ENCODE results near the gene RABEP1. TPM values are rescaled to one million over a fixed set of nuclear protein-coding genes. Genes with fewer than 3 reads are reported as not detected.

The RABEP1 gene
- total RNA-seq, 6 experiments from 2014 or later = 41.1 to 48.5 (median 45.6) TPM

DNA sequence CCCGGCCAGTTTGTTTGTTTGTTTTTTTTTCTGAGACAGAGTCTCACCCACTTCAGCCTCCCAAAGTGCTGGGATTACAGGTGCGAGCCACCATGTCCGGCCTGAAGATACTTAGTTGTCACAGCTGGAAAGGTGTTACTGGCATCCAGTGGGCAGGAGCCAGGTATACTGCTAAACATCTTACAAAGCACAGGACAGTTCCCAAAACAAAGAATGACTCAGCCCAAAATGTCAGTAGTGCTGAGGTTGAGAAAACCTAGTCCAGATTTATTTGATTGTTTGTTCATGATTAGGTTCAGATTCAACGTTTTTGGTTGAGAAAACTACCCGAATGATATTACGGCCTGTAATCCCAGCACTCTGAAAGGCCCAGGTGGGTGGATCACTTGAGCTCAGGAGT, 18.6 kb upstream of the RABEP1 start:
- Mint-ChIP-seq H3K9me3 (peaks cover 5% of the 10 kb centered on the region), H3K27me3 (ENCODE audit: insufficient read depth) (peaks cover 15% of the 10 kb centered on the region), H3K36me3 (ENCODE audit: low read depth) (no peaks in the 10 kb centered on the region), H3K4me3 (no peak overlapping the region), H3K4me1 (ENCODE audit: low read depth) (peaks cover 14% of the 10 kb centered on the region; the same call in 1 of the 2 replicates), H3K27ac (no peak overlapping the region)
- no peak for DNase-seq
- TF ChIP-seq, protein P1, sequence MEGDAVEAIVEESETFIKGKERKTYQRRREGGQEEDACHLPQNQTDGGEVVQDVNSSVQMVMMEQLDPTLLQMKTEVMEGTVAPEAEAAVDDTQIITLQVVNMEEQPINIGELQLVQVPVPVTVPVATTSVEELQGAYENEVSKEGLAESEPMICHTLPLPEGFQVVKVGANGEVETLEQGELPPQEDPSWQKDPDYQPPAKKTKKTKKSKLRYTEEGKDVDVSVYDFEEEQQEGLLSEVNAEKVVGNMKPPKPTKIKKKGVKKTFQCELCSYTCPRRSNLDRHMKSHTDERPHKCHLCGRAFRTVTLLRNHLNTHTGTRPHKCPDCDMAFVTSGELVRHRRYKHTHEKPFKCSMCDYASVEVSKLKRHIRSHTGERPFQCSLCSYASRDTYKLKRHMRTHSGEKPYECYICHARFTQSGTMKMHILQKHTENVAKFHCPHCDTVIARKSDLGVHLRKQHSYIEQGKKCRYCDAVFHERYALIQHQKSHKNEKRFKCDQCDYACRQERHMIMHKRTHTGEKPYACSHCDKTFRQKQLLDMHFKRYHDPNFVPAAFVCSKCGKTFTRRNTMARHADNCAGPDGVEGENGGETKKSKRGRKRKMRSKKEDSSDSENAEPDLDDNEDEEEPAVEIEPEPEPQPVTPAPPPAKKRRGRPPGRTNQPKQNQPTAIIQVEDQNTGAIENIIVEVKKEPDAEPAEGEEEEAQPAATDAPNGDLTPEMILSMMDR (IDR thresholded peaks at IDR 0.05) = no peak

- Mint-ChIP-seq H3K27ac (no peak overlapping the region), H3K4me3 (no peak overlapping the region), H3K27me3 (ENCODE audit: insufficient read depth) (peaks cover 14% of the 10 kb centered on the region), H3K36me3 (ENCODE audit: low read depth) (no peaks in the 10 kb centered on the region), H3K9me3 (peaks cover 5% of the 10 kb centered on the region), H3K4me1 (ENCODE audit: low read depth) (peaks cover 8% of the 10 kb centered on the region; the same call in 1 of the 2 replicates)
- DNase-seq = no peak
- TF ChIP-seq, protein P1 (IDR thresholded peaks at IDR 0.05) = no peak
These were observed 17.2 kb upstream of the RABEP1 start for GRCh38 chr17:5264893-5265292.

DNA sequence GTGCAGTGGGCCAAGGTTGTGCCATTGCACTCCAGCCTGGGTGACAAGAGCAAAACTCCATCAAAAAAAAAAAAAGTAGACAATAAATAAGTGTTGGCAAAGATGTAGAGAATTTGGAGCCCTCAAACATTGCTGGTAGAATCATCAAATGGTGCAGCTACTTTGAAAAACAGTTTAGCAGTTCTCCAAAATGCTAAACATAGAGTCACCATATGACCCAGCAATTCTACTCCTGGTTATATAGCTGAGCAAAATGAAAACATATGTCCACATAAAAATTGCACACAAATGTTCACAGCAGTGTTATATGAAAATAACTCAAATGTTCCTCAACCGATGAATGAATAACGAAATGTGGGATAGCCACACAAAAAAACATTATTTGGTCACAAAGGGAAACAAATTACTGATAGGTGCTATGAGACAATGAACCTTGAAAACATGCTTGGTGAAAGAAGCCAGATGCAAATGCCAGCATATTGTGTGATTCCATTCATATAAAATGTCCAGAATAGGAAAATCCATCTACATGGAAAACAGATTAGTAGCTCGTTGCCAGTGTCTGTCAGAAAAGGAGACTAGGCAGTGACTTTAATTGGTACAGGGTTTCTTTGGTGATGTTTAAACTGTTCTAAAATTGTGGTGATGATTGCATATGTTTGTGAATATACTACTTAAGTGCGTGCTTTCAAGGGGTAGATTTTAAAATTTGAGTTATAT, 12.7 kb upstream of the RABEP1 start:
- peaks cover 5% of the 10 kb centered on the region for H3K9me3 Mint-ChIP-seq
- no peak for DNase-seq
- no peaks in the 10 kb centered on the region for H3K36me3 Mint-ChIP-seq (ENCODE audit: low read depth)
- peaks cover 6% of the 10 kb centered on the region for H3K27me3 Mint-ChIP-seq (ENCODE audit: insufficient read depth)
- TF ChIP-seq, protein P1 (IDR thresholded peaks at IDR 0.05) = no peak
- no peak overlapping the region for H3K27ac Mint-ChIP-seq
- H3K4me3 Mint-ChIP-seq = no peak overlapping the region
- peaks cover 8% of the 10 kb centered on the region for H3K4me1 Mint-ChIP-seq (ENCODE audit: low read depth)

DNA sequence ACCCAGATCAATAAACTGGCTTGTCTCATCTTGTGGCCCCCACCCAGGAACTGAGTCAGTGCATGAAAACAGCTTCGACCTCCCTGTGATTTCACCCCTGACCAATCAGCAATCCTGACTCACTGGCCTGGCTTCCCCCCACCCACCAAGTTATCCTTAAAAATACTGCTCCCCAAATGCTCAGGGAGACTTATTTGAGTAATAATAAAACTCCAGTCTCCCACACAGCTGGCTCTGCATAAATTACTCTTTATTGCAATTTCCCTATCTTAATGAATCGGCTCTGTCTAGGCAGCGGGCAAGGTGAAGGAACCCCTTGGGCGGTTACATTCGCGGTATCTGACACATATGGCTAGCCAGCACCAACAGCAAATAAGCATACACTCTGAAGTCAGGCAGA, 9.8 kb upstream of the RABEP1 start:
- peaks cover 5% of the 10 kb centered on the region for H3K9me3 Mint-ChIP-seq
- H3K27me3 Mint-ChIP-seq (ENCODE audit: insufficient read depth) = no peaks in the 10 kb centered on the region; the same call in none of the 2 replicates
- H3K27ac Mint-ChIP-seq = no peak overlapping the region
- H3K4me3 Mint-ChIP-seq = no peak overlapping the region
- TF ChIP-seq, protein P1 (IDR thresholded peaks at IDR 0.05) = no peak
- H3K4me1 Mint-ChIP-seq (ENCODE audit: low read depth) = peaks cover 8% of the 10 kb centered on the region
- no peaks in the 10 kb centered on the region for H3K36me3 Mint-ChIP-seq (ENCODE audit: low read depth)
- DNase-seq = no peak

DNA sequence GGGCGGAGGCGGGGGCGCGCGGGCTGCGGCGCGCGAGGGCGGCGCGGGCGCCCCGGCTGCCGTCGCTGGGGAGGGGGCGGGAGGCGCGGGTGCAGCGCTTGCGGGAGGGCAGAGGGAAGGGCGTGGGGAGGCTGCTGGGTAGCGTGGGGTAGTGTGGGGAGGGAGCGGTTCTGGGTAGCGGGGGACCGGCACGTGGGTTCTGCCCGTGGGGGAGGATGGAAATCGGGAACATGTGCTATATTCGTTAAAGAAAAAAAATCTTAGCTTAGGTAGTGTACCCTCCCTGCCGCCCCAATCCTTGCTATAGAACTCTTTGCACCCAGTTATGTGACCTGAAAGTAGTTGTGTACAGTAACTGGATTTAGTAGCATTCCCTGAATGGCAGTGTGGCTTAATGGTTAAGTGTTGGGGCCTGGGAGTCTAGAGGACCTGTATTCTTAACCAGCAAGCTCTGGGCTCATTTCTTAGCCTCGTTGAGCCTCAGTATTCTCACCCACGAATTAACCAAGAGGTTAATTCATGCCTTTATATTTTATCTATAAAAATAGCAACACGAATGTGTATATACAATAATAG, 646 bp downstream of the RABEP1 start:
- no peaks in the 10 kb centered on the region; the same call in none of the 2 replicates for H3K27me3 Mint-ChIP-seq (ENCODE audit: insufficient read depth)
- peak overlapping the region; percentile 88 for H3K4me3 Mint-ChIP-seq
- peaks cover 9% of the 10 kb centered on the region; the same call in 1 of the 2 replicates for H3K36me3 Mint-ChIP-seq (ENCODE audit: low read depth)
- DNase-seq = peak; percentile 6
- H3K4me1 Mint-ChIP-seq (ENCODE audit: low read depth) = peaks cover 36% of the 10 kb centered on the region
- H3K9me3 Mint-ChIP-seq = no peaks in the 10 kb centered on the region
- TF ChIP-seq, protein P1 (IDR thresholded peaks at IDR 0.05) = no peak
- peak overlapping the region; percentile 81 for H3K27ac Mint-ChIP-seq
